WERI-Rb-1 (cell line): ENCODE measurements around the gene PPP2R5E.
"Not testable (repeated sequence)": the region's sequence is repeated elsewhere in the genome, so short reads cannot be mapped to it uniquely, and the experiment has no call there.

ENCODE experiments used
- DNase-seq: peaks from one replicate; pipeline ENCODE4 v3.0.0-alpha.2; 2020
- H3K27ac ChIP-seq: fragments of 250-450 bp; sonication (Bioruptor Pico); 2 replicates; pipeline ENCODE4 v1.5.1; 2020; ENCODE audit warnings: mild to moderate bottlenecking, moderate library complexity
- H3K27me3 ChIP-seq: fragments of 250-450 bp; sonication (Bioruptor Pico); 2 replicates; pipeline ENCODE4 v1.5.1; 2021; ENCODE audit warnings: mild to moderate bottlenecking, low read depth, moderate library complexity; ENCODE audit not compliant: insufficient read depth, severe bottlenecking
- H3K36me3 ChIP-seq: fragments of 250-450 bp; sonication (Bioruptor Pico); 2 replicates; pipeline ENCODE4 v1.5.1; 2020; ENCODE audit warnings: mild to moderate bottlenecking, moderate library complexity
- H3K4me3 ChIP-seq: 2 replicates; pipeline ENCODE4 v1.5.1; 2011; ENCODE audit warnings: low read depth, mild to moderate bottlenecking, control low read depth, low read length
- H3K9me3 ChIP-seq: fragments of 250-450 bp; sonication (Bioruptor Pico); 2 replicates; pipeline ENCODE4 v1.5.1; 2021; ENCODE audit warnings: mild to moderate bottlenecking, moderate library complexity; ENCODE audit not compliant: severe bottlenecking
- TF ChIP-seq, protein P1 (sequence below): IDR thresholded peaks from 2 replicates; pipeline ENCODE4 v1.5.1; 2011; ENCODE audit warnings: low read depth, mild to moderate bottlenecking, control low read depth, inconsistent platforms, low read length

PPP2R5E gene

DNA sequence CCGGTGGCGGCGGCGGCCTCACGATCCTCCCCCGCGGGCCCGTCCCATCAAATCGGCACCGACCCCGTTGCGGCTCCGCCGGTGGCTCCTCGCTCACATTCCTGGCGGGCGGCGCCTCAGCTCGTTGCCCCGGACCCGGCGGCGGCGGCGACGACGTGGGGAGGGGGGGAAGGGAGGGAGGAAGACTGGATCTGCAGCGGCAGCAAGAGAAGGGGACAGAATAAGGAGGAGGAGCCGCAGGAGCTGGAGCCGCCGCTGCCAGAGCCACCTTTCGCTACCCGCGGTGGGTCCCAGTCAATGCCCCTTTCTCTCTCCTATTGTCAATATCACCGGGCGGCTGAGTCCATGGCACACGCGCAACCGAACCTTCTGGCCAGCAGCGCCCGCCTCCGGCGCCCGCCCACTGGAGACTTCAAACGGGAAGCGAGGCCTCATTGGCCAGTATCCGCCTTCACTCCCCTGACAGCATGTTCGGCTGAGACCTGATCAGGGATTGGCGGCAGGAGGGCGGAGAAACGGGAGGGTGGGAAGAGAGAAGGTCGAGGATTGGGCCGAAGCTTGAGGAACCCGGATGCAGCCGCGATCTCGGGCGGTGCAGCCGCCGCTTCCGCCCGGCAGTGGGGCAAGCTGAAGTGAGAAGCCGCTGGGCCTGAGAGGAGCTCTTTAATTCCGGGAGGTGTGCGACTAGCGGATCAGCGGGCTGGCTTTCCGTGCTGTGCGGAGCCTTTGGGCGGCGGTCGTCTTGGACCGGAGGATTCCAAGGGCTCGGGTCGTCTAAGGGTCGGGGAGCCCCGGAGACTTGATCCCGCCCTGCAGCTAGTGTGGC is at the start of gene PPP2R5E:
PPP2R5E (minus strand) TSS at position 378 of the 826 bp plus-strand sequence. CDS start 3,692 bp downstream, outside the sequence.
- peak within 1 kb of the TSS; percentile 87 for H3K4me3 ChIP-seq
- H3K9me3 ChIP-seq, result no peaks in the 10 kb centered on the region
- TF ChIP-seq, protein P1, sequence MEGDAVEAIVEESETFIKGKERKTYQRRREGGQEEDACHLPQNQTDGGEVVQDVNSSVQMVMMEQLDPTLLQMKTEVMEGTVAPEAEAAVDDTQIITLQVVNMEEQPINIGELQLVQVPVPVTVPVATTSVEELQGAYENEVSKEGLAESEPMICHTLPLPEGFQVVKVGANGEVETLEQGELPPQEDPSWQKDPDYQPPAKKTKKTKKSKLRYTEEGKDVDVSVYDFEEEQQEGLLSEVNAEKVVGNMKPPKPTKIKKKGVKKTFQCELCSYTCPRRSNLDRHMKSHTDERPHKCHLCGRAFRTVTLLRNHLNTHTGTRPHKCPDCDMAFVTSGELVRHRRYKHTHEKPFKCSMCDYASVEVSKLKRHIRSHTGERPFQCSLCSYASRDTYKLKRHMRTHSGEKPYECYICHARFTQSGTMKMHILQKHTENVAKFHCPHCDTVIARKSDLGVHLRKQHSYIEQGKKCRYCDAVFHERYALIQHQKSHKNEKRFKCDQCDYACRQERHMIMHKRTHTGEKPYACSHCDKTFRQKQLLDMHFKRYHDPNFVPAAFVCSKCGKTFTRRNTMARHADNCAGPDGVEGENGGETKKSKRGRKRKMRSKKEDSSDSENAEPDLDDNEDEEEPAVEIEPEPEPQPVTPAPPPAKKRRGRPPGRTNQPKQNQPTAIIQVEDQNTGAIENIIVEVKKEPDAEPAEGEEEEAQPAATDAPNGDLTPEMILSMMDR, result no peak
- no peaks in the 10 kb centered on the region for H3K27me3 ChIP-seq
- peaks cover 27% of the 10 kb centered on the region for H3K36me3 ChIP-seq
- DNase-seq, result peak; percentile 99
- H3K27ac ChIP-seq, result peak within 1 kb of the TSS; percentile 94

DNA sequence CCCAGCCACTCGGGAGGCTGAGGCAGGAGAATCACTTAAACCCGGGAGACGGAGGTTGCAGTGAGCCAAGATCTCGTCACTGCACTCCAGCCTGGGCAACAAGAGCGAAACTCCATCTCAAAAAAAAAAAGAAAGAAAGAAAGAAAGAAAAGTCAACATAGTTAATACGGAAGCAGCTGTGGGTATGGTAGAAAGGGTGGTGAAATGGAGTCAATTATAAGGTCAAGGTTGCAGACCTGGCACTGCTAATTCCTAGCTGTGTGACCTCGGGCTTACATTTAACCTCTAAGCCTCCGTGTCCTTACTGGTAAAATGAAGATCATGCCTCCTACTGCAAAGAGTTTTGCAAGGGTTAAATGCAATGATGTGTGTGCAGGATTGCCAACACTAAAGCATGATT is 39.9 kb upstream of the PPP2R5E start:
- H3K4me3 ChIP-seq, H3K36me3 ChIP-seq, DNase-seq, H3K27ac ChIP-seq, H3K9me3 ChIP-seq, H3K27me3 ChIP-seq: not testable (repeated sequence)

DNA sequence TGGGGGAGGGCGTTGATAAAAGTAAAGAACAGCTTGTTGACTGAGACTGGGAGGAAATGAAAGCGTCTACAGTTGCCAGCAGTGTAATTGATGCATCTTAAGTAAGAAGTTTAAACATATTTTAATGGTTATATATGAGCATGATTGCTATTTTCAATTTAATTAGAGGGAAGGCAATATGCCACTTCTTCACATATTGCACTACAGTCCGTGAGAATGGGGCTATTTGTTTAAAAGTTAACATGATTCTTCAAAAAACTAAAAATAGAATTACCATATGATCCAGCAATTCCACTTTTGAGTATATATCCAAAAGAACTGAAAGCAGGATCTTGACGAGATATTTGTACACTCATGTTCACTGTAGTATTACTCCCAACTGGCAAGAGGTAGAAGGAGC is 38.3 kb upstream of the PPP2R5E start:
- H3K4me3 ChIP-seq, result no peak overlapping the region
- TF ChIP-seq, protein P1, result no peak
- no peaks in the 10 kb centered on the region for H3K27me3 ChIP-seq
- H3K9me3 ChIP-seq, result no peaks in the 10 kb centered on the region
- no peaks in the 10 kb centered on the region for H3K36me3 ChIP-seq
- DNase-seq, result no peak
- no peak overlapping the region for H3K27ac ChIP-seq

DNA sequence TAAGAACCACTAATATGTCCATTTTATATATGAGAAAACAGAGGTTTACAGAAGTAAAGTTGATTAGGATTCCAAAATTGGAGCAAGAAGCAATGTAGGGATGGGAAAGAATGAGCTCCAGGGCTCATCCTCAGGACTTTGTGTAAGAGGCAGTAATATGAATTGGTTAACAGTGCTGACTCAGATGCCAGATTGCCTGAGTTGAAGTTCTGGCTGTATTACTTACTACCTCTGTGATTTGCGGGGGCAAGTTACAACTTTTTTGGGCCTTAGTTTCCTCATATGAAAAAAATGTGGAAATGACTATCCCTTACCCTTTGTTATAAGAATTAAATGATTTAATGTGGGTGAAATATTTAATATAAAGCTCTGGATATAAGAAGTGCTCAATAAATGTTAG is 35.1 kb upstream of the PPP2R5E start:
- H3K4me3 ChIP-seq, result no peak overlapping the region
- no peaks in the 10 kb centered on the region for H3K27me3 ChIP-seq
- H3K9me3 ChIP-seq, result no peaks in the 10 kb centered on the region
- H3K27ac ChIP-seq, result no peak overlapping the region
- H3K36me3 ChIP-seq, result no peaks in the 10 kb centered on the region
- DNase-seq, result no peak
- TF ChIP-seq, protein P1, result no peak

DNA sequence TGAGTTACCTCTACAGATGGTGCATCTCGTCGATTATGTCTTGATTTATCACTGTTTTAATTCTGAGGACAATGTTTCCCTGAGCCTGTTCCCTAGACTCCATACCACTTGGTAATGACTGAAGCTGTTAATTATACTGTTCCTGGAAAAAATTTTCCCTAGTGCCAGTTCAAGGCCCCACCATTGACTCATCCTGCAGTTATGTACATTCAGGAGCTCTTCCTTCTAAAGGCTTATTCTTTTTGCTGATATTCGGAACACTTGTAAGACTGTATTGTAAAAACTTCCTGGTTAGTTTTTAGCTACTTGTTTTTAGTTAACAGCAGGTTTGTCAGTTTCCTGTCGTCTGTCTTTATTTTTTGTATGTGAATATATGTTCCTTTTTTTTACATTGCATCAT is 30.4 kb upstream of the PPP2R5E start:
- Histone ChIP-seq H3K27me3 (no peaks in the 10 kb centered on the region), H3K27ac (no peak overlapping the region), H3K4me3 (no peak overlapping the region), H3K9me3 (no peaks in the 10 kb centered on the region), H3K36me3 (no peaks in the 10 kb centered on the region)
- TF ChIP-seq, protein P1, result no peak
- no peak for DNase-seq

DNA sequence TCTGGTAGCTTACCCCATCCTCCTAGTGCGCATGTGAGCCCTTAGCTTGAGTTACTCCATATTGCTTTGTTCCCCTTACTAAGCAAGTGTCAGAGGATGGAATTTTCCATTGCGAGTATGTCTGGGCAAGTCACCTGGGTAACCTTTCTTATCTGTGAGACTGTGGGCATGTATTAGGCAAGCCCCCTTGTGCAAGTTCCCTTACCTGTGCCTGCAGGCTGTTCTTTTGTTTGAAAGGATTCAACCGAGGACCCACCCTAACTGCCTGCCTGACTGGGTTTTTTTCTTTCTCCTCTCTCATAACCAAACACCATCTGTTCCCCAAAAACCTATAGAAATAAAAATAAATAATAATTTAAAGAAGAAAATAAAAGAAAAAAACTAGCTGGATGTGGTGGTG is 22.3 kb upstream of the PPP2R5E start:
- Histone ChIP-seq H3K27ac (no peak overlapping the region), H3K36me3 (no peaks in the 10 kb centered on the region), H3K27me3 (no peaks in the 10 kb centered on the region), H3K9me3 (no peaks in the 10 kb centered on the region), H3K4me3 (no peak overlapping the region)
- DNase-seq, result no peak
- TF ChIP-seq, protein P1, result no peak
